Gastrocnemius medialis (tissue), 4 donors: ENCODE measurements around the gene CORO2B. TPM values are rescaled to one million over a fixed set of nuclear protein-coding genes. Genes with fewer than 3 reads are reported as not detected.

Experiments
- ATAC-seq, 2 donors: fragments of 150-250 bp; one replicate each; pipeline ENCODE4 v1.9.1; 2016
- DNase-seq, 2 donors: peaks; one replicate each; pipeline ENCODE4 v3.0.0-alpha.2; 2019
- H3K27ac ChIP-seq, 4 donors: fragments of 200-600 bp; sonication (generic); 1 replicate in 1 of 4; 2 replicates in 3 of 4; pipeline ENCODE4 v1.5.1; 2016 to 2018; ENCODE audit warnings: mild to moderate bottlenecking in 2 of 4, moderate library complexity in 1 of 4
- H3K27me3 ChIP-seq, 3 donors: fragments of 200-600 bp; sonication (generic) in 2 of 3; 1 replicate in 1 of 3; 2 replicates in 2 of 3; pipeline versions ENCODE4 v1.5.1 to v1.6.0; 2016 to 2019; ENCODE audit warnings: mild to moderate bottlenecking in 1 of 3, moderate library complexity in 1 of 3
- H3K36me3 ChIP-seq, 2 donors: fragments of 200-600 bp; sonication (generic) in 1 of 2; one replicate each; pipeline ENCODE4 v1.5.1; 2017 to 2018
- H3K4me1 ChIP-seq, 2 donors: fragments of 200-600 bp; sonication (generic) in 1 of 2; one replicate each; pipeline ENCODE4 v1.5.1; 2016 to 2017; ENCODE audit warnings: mild to moderate bottlenecking in 2 of 2
- H3K4me3 ChIP-seq, 4 donors: fragments of 200-600 bp; sonication (generic) in 3 of 4; 1 replicate in 1 of 4; 2 replicates in 3 of 4; pipeline ENCODE4 v1.5.1; 2016 to 2019; ENCODE audit warnings: mild to moderate bottlenecking in 2 of 4
- H3K9me3 ChIP-seq, 3 donors: fragments of 200-600 bp; sonication (generic) in 2 of 3; 1 replicate in 1 of 3; 2 replicates in 2 of 3; pipeline ENCODE4 v1.5.1; 2016 to 2019
- CTCF ChIP-seq, 5 experiments: fragments of 450-650 bp in 3 of 5; fragments of 200-600 bp in 2 of 5; sonication (generic) in 2 of 5; IDR thresholded peaks in 4 of 5; conservative IDR thresholded peaks in 1 of 5; 1 replicate in 4 of 5; 2 replicates in 1 of 5; pipeline ENCODE4 v1.5.1; 2016 to 2019; ENCODE audit warnings: antibody characterized with exemption in 5 of 5, mild to moderate bottlenecking in 3 of 5, moderate library complexity in 3 of 5
- POLR2A ChIP-seq, 2 donors: fragments of 450-650 bp; IDR thresholded peaks; one replicate each; pipeline ENCODE4 v1.6.1; 2017; ENCODE audit warnings: antibody characterized with exemption in 2 of 2, mild to moderate bottlenecking in 2 of 2, moderate library complexity in 2 of 2
- in situ Hi-C, 4 donors: fragments of 200-750 bp; cut with MboI; loops; one replicate each; pipeline versions ENCODE4 v1.15.0 to v1.8.0; 2017; ENCODE audit warnings: low sequenced_read_pairs in 4 of 4
- intact Hi-C: fragments of 100-400 bp; cut with DNase I; formaldehyde crosslinking; loops from one replicate; pipeline ENCODE4 v1.15.1; 2023; ENCODE audit warnings: low total_unique reads
- total RNA-seq, 4 donors: library from RNA; depleted of rRNA; stranded (reverse); fragments of >200 nt; gene quantifications; one replicate each; pipeline versions ENCODE4 v1.1.0 to v1.2.3, GENCODE V29; 2016

The CORO2B gene
- total RNA-seq, 4 donors from 2014 or later = 1.5 to 2.2 (median 1.8) TPM

- no peak for DNase-seq
- ATAC-seq = no peak
- no peak overlapping the region for H3K4me3 ChIP-seq
- TF ChIP-seq CTCF (IDR thresholded peaks at IDR 0.05 in 4 of 5, conservative IDR thresholded peaks at IDR 0.05 in 1 of 5) (no peak), POLR2A (IDR thresholded peaks at IDR 0.05) (no peak)
- peaks cover 17 to 19% of the 10 kb centered on the region in 2 donors for H3K4me1 ChIP-seq
- no peaks in the 10 kb centered on the region for H3K27me3 ChIP-seq
- H3K9me3 ChIP-seq = no peaks in the 10 kb centered on the region
- intact Hi-C loops (no loop called here), in situ Hi-C loops (loop anchor here in 1 of 4 donors (10.0 kb wide), 1 partner anchor 45 kb away; no protein-coding TSS in a partner anchor)
- H3K36me3 ChIP-seq = no peaks in the 10 kb centered on the region
- H3K27ac ChIP-seq = no peak overlapping the region
Observed at GRCh38 chr15:68629519-68630210, 50.9 kb downstream of the CORO2B start.

GRCh38 chr15:68630211-68630555, 51.4 kb downstream of the CORO2B start:
- Histone ChIP-seq H3K36me3 (no peaks in the 10 kb centered on the region), H3K9me3 (no peaks in the 10 kb centered on the region), H3K4me3 (no peak overlapping the region), H3K4me1 (peaks cover 22 to 24% of the 10 kb centered on the region in 2 donors), H3K27ac (no peak overlapping the region), H3K27me3 (no peaks in the 10 kb centered on the region)
- TF ChIP-seq CTCF (IDR thresholded peaks at IDR 0.05 in 4 of 5, conservative IDR thresholded peaks at IDR 0.05 in 1 of 5) (no peak), POLR2A (IDR thresholded peaks at IDR 0.05) (no peak)
- DNase-seq (no peak), ATAC-seq (no peak)
- intact Hi-C loops = no loop called here
- in situ Hi-C loops = loop anchor here in 1 of 4 donors (10.0 kb wide), 1 partner anchor 45 kb away; no protein-coding TSS in a partner anchor

GRCh38 chr15:68630836-68631235, 52.0 kb downstream of the CORO2B start:
- no peak overlapping the region for H3K4me3 ChIP-seq
- no peaks in the 10 kb centered on the region for H3K36me3 ChIP-seq
- H3K27me3 ChIP-seq = no peaks in the 10 kb centered on the region
- TF ChIP-seq POLR2A (IDR thresholded peaks at IDR 0.05) (no peak), CTCF (IDR thresholded peaks at IDR 0.05 in 4 of 5, conservative IDR thresholded peaks at IDR 0.05 in 1 of 5) (no peak)
- H3K9me3 ChIP-seq = no peaks in the 10 kb centered on the region
- no peak overlapping the region for H3K27ac ChIP-seq
- H3K4me1 ChIP-seq = peaks cover 28 to 31% of the 10 kb centered on the region in 2 donors
- ATAC-seq (no peak), DNase-seq (no peak)
- in situ Hi-C loops = loop anchor here in 1 of 4 donors (10.0 kb wide), 1 partner anchor 46 kb away; no protein-coding TSS in a partner anchor
- intact Hi-C loops = no loop called here

DNA sequence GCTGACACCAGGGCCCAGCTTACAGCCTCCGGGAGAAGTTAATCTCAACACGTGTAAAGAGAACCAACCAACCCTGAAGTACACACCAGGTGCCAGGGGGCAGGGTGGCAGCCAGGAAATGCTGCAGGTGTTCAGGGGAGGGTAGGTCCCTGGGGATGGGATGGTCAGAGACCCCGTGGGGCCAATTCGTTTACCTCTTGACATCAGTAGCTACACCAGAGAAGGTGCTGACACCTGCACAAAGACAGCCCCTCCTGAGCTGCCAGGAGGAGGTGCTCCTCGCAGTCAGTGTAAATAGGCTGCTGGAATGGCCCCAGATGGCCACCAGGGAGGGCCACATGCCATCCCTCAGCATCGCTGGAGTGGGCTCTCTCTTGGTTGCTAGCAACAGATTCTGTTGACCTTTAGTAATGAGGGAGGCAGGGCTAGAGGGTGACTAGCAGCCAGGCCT, 52.8 kb downstream of the CORO2B start:
- in situ Hi-C loops (loop anchor here in 1 of 4 donors (10.0 kb wide), 1 partner anchor 47 kb away; no protein-coding TSS in a partner anchor), intact Hi-C loops (no loop called here)
- H3K27me3 ChIP-seq = no peaks in the 10 kb centered on the region
- ATAC-seq (no peak), DNase-seq (no peak)
- H3K27ac ChIP-seq = no peak overlapping the region
- no peaks in the 10 kb centered on the region for H3K36me3 ChIP-seq
- TF ChIP-seq POLR2A (IDR thresholded peaks at IDR 0.05) = no peak
- no peak for TF ChIP-seq CTCF (IDR thresholded peaks at IDR 0.05 in 4 of 5, conservative IDR thresholded peaks at IDR 0.05 in 1 of 5)
- H3K9me3 ChIP-seq = no peaks in the 10 kb centered on the region
- H3K4me3 ChIP-seq = no peak overlapping the region
- H3K4me1 ChIP-seq = peaks cover 32 to 36% of the 10 kb centered on the region in 2 donors
